Hepatocyte (in vitro differentiated cells): Measurements from ENCODE around the gene RNF222. TPM values are rescaled to one million over a fixed set of nuclear protein-coding genes. Genes with fewer than 3 reads are reported as not detected.
A peak's percentile ranks its signal among the peaks of the same experiment; 100 is the strongest.

Source experiments
- DNase-seq: peaks from one replicate; pipeline ENCODE4 v3.0.0-alpha.2; 2016; ENCODE audit warnings: low spot score
- H2AFZ ChIP-seq: fragments of 200-600 bp; sonication (generic); 2 replicates; pipeline ENCODE4 v1.6.0; 2016; ENCODE audit warnings: antibody characterized with exemption, mild to moderate bottlenecking
- H3K27ac ChIP-seq: fragments of 200-600 bp; sonication (generic); 2 replicates; pipeline ENCODE4 v1.5.1; 2016; ENCODE audit warnings: mild to moderate bottlenecking
- H3K27me3 ChIP-seq: fragments of 200-600 bp; sonication (generic); 2 replicates; pipeline ENCODE4 v1.6.1; 2016
- H3K36me3 ChIP-seq: fragments of 200-600 bp; sonication (generic); replicated peaks from 2 replicates; pipeline ENCODE4 v1.5.1; 2016; ENCODE audit warnings: low read depth; ENCODE audit not compliant: insufficient read depth
- H3K4me1 ChIP-seq: fragments of 200-600 bp; sonication (generic); 2 replicates; pipeline ENCODE4 v1.5.1; 2016; ENCODE audit warnings: mild to moderate bottlenecking, moderate library complexity; ENCODE audit not compliant: insufficient read depth
- H3K4me2 ChIP-seq: fragments of 200-600 bp; sonication (generic); 2 replicates; pipeline ENCODE4 v1.6.0; 2016
- H3K4me3 ChIP-seq: fragments of 200-600 bp; sonication (generic); 2 replicates; pipeline ENCODE4 v1.5.1; 2016; ENCODE audit warnings: mild to moderate bottlenecking
- H3K79me2 ChIP-seq: fragments of 200-600 bp; sonication (generic); 2 replicates; pipeline ENCODE4 v1.6.0; 2017; ENCODE audit warnings: mild to moderate bottlenecking
- H3K9me2 ChIP-seq: fragments of 200-600 bp; sonication (generic); replicated peaks from 2 replicates; pipeline ENCODE4 v1.6.0; 2017; ENCODE audit warnings: mild to moderate bottlenecking; ENCODE audit not compliant: insufficient read depth
- H3K9me3 ChIP-seq: fragments of 200-600 bp; sonication (generic); 2 replicates; pipeline ENCODE4 v1.5.1; 2016; ENCODE audit warnings: low read depth, mild to moderate bottlenecking
- H4K20me1 ChIP-seq: fragments of 200-600 bp; sonication (generic); 2 replicates; pipeline ENCODE4 v1.6.0; 2016; ENCODE audit warnings: mild to moderate bottlenecking; ENCODE audit not compliant: insufficient read depth, poor library complexity, severe bottlenecking
- CTCF ChIP-seq: fragments of 200-600 bp; sonication (generic); IDR thresholded peaks from 2 replicates; pipeline ENCODE4 v1.5.1; 2016; ENCODE audit warnings: antibody characterized with exemption, mild to moderate bottlenecking; ENCODE audit not compliant: poor library complexity
- EZH2 ChIP-seq: fragments of 200-600 bp; sonication (generic); IDR thresholded peaks from 2 replicates; pipeline ENCODE4 v1.6.1; 2016; ENCODE audit warnings: antibody characterized with exemption, mild to moderate bottlenecking, borderline replicate concordance
- EZH2phosphoT487 ChIP-seq: fragments of 200-600 bp; sonication (generic); IDR thresholded peaks from one replicate; pipeline ENCODE4 v1.6.1; 2018; ENCODE audit warnings: antibody characterized with exemption, mild to moderate bottlenecking, low read depth, moderate library complexity; ENCODE audit not compliant: unreplicated experiment, severe bottlenecking
- WGBS: methylation state at CpG from one replicate; pipeline ENCODE4 v1.1.6; 2016; ENCODE audit warnings: low lambda C conversion rate; ENCODE audit errors: missing lambda C conversion rate; 5-methylcytosine and 5-hydroxymethylcytosine counted together
- polyA plus RNA-seq: library from polyadenylated mRNA; unstranded; fragments of >200 nt; fragmentation: Nextera tagmentation; extraction: Ambion mirVana; gene quantifications from 2 replicates; pipeline ENCODE4 v1.2.1, GENCODE V29; 2016
- total RNA-seq: library from RNA; depleted of rRNA; stranded (reverse); fragments of >200 nt; gene quantifications from 2 replicates; pipeline ENCODE4 v1.2.3, GENCODE V29; 2014

The RNF222 gene
- total and polyA plus RNA-seq, 2 experiments from 2014 or later = not detected

GRCh38 chr17:8362651-8363332 lies 34.8 kb downstream of the RNF222 start:
- H3K27me3 ChIP-seq = no peaks in the 10 kb centered on the region
- no peak overlapping the region for H2AFZ ChIP-seq
- no peaks in the 10 kb centered on the region for H3K9me3 ChIP-seq
- H4K20me1 ChIP-seq = no peaks in the 10 kb centered on the region
- peak overlapping the region; percentile 69 for H3K27ac ChIP-seq
- no peaks in the 10 kb centered on the region for H3K9me2 ChIP-seq
- no peaks in the 10 kb centered on the region for H3K36me3 ChIP-seq
- no peaks in the 10 kb centered on the region for H3K79me2 ChIP-seq
- 84% methylated on average over 4 of the region's 4 CpGs for WGBS
- no peak overlapping the region for H3K4me3 ChIP-seq
- no peak for TF ChIP-seq EZH2
- TF ChIP-seq EZH2phosphoT487 = no peak
- TF ChIP-seq CTCF = no peak
- DNase-seq = no peak
- peaks cover 5% of the 10 kb centered on the region for H3K4me1 ChIP-seq
- no peak overlapping the region for H3K4me2 ChIP-seq

- H3K4me2 ChIP-seq = peak overlapping the region; percentile 2
Observed at GRCh38 chr17:8360751-8361150, 36.9 kb downstream of the RNF222 start.

GRCh38 chr17:8360260-8360659 lies 37.4 kb downstream of the RNF222 start:
- Histone ChIP-seq H3K79me2 (no peaks in the 10 kb centered on the region), H3K27me3 (no peaks in the 10 kb centered on the region), H3K27ac (no peak overlapping the region), H4K20me1 (no peaks in the 10 kb centered on the region), H3K9me2 (no peaks in the 10 kb centered on the region), H3K4me2 (peak overlapping the region; percentile 2), H3K4me1 (peaks cover 5% of the 10 kb centered on the region), H3K36me3 (no peaks in the 10 kb centered on the region), H3K4me3 (no peak overlapping the region), H2AFZ (no peak overlapping the region), H3K9me3 (no peaks in the 10 kb centered on the region)
- no peak for DNase-seq
- WGBS = 35% methylated on average over 3 of the region's 3 CpGs
- TF ChIP-seq EZH2 (no peak), EZH2phosphoT487 (no peak), CTCF (no peak)

More at GRCh38 chr17:8360751-8361150, 36.9 kb downstream of the RNF222 start:
- H3K27ac ChIP-seq = no peak overlapping the region
- WGBS = 61% methylated on average over 3 of the region's 3 CpGs
- no peaks in the 10 kb centered on the region for H3K9me3 ChIP-seq
- H3K79me2 ChIP-seq = no peaks in the 10 kb centered on the region
- no peak for DNase-seq
- no peaks in the 10 kb centered on the region for H3K36me3 ChIP-seq
- H3K4me3 ChIP-seq = no peak overlapping the region
- peaks cover 5% of the 10 kb centered on the region for H3K4me1 ChIP-seq
- no peaks in the 10 kb centered on the region for H3K9me2 ChIP-seq
- TF ChIP-seq CTCF (no peak), EZH2phosphoT487 (no peak), EZH2 (no peak)
- H4K20me1 ChIP-seq = no peaks in the 10 kb centered on the region
- H3K27me3 ChIP-seq = no peaks in the 10 kb centered on the region
- no peak overlapping the region for H2AFZ ChIP-seq
